ENCODE results near the gene HPCA. TPM values are rescaled to one million over a fixed set of nuclear protein-coding genes. Genes with fewer than 3 reads are reported as not detected.

The HPCA gene
- total RNA-seq, 4 donors from 2014 or later = not detected

GRCh38 chr1:32868806-32869455 is 17.4 kb upstream of the HPCA start:
- no peak overlapping the region for H3K27ac ChIP-seq
- peaks cover 26% of the 10 kb centered on the region for H3K27me3 ChIP-seq
- no peak overlapping the region for H3K4me3 ChIP-seq
- H3K4me1 ChIP-seq = peaks cover 27% of the 10 kb centered on the region
- no peak for TF ChIP-seq POLR2AphosphoS5 (IDR thresholded peaks at IDR 0.05)
- TF ChIP-seq POLR2A (IDR thresholded peaks at IDR 0.05) = no peak
- no peak for TF ChIP-seq EP300 (IDR thresholded peaks at IDR 0.05)
- no peak for TF ChIP-seq CTCF (IDR thresholded peaks at IDR 0.05)
- DNase-seq (ENCODE audit: low spot score in 2 of 2) = peak in 1 of 2 donors; percentile 61
- 96% methylated on average over 9 of the region's 9 CpGs for WGBS
- H3K9me3 ChIP-seq = no peaks in the 10 kb centered on the region
- no peaks in the 10 kb centered on the region for H3K36me3 ChIP-seq

- WGBS = 58% methylated on average over 16 of the region's 16 CpGs
- no peaks in the 10 kb centered on the region for H3K9me3 ChIP-seq
- peak in 1 of 2 donors; percentile 71 for DNase-seq (ENCODE audit: low spot score in 2 of 2)
- TF ChIP-seq CTCF (IDR thresholded peaks at IDR 0.05) (no peak), POLR2AphosphoS5 (IDR thresholded peaks at IDR 0.05) (no peak), POLR2A (IDR thresholded peaks at IDR 0.05) (no peak), EP300 (IDR thresholded peaks at IDR 0.05) (no peak)
- no peaks in the 10 kb centered on the region for H3K36me3 ChIP-seq
- peak overlapping the region; percentile 48 for H3K4me3 ChIP-seq
- H3K4me1 ChIP-seq = peaks cover 27% of the 10 kb centered on the region
- peaks cover 26% of the 10 kb centered on the region for H3K27me3 ChIP-seq
- no peak overlapping the region for H3K27ac ChIP-seq
Observed at GRCh38 chr1:32869923-32870614, 16.2 kb upstream of the HPCA start.

GRCh38 chr1:32870615-32871363 is 15.5 kb upstream of the HPCA start, which contains the start of gene FNDC5:
Gene FNDC5, minus strand, starts transcription at chr1:32870912.
- peaks cover 27% of the 10 kb centered on the region for H3K4me1 ChIP-seq
- 5% methylated on average over 21 of the region's 99 CpGs for WGBS

GRCh38 chr1:32871364-32872191 is 14.7 kb upstream of the HPCA start:
- Histone ChIP-seq H3K4me3 (peak overlapping the region; percentile 48), H3K4me1 (peaks cover 30% of the 10 kb centered on the region), H3K27ac (no peak overlapping the region), H3K36me3 (no peaks in the 10 kb centered on the region), H3K9me3 (no peaks in the 10 kb centered on the region), H3K27me3 (peaks cover 28% of the 10 kb centered on the region)
- peak in 1 of 2 donors; percentile 64 for DNase-seq (ENCODE audit: low spot score in 2 of 2)
- no peak for TF ChIP-seq EP300 (IDR thresholded peaks at IDR 0.05)
- TF ChIP-seq CTCF (IDR thresholded peaks at IDR 0.05) = no peak
- no peak for TF ChIP-seq POLR2AphosphoS5 (IDR thresholded peaks at IDR 0.05)
- TF ChIP-seq POLR2A (IDR thresholded peaks at IDR 0.05) = no peak
- WGBS = 46% methylated on average over 11 of the region's 13 CpGs

More at GRCh38 chr1:32870615-32871363, 15.5 kb upstream of the HPCA start, which contains the start of gene FNDC5:
- DNase-seq (ENCODE audit: low spot score in 2 of 2) = peak in 1 of 2 donors; percentile 65
- no peaks in the 10 kb centered on the region for H3K36me3 ChIP-seq
- H3K27ac ChIP-seq = no peak within 1 kb of the TSS
- peaks cover 26% of the 10 kb centered on the region for H3K27me3 ChIP-seq
- TF ChIP-seq EP300 (IDR thresholded peaks at IDR 0.05) (no peak), POLR2A (IDR thresholded peaks at IDR 0.05) (no peak), CTCF (IDR thresholded peaks at IDR 0.05) (no peak), POLR2AphosphoS5 (IDR thresholded peaks at IDR 0.05) (no peak)
- H3K9me3 ChIP-seq = no peaks in the 10 kb centered on the region
- peak within 1 kb of the TSS; percentile 48 for H3K4me3 ChIP-seq

Measured in suprapubic skin (tissue), 4 donors.